Stimulated activated effector memory CD8-positive, alpha-beta T cell treated with anti-CD3 and anti-CD28 coated beads, Interleukin-12 subunit alpha, Interleukin-12 subunit beta, amount 100 ng/mL, for 72 hours (primary cell): ENCODE results near the gene NTN1.

ENCODE experiments used
- ATAC-seq: fragments of 150-1000 bp; cut with Tn5 transposase; 2 replicates; pipeline ENCODE4 v1.10.0; 2021
- DNase-seq, 2 donors: peaks; one replicate each; pipeline ENCODE4 v3.0.0; 2021 to 2022; ENCODE audit warnings: low spot score in 2 of 2
- H3K27ac Mint-ChIP-seq: one replicate; pipeline ENCODE4 v1.8.0; 2022; ENCODE audit warnings: mild to moderate bottlenecking, mixed read lengths
- H3K36me3 Mint-ChIP-seq: one replicate; pipeline ENCODE4 v1.8.0; 2022; ENCODE audit warnings: mild to moderate bottlenecking, mixed read lengths
- H3K4me1 Mint-ChIP-seq: one replicate; pipeline ENCODE4 v1.8.0; 2022; ENCODE audit warnings: mixed read lengths
- H3K4me3 Mint-ChIP-seq: one replicate; pipeline ENCODE4 v1.8.0; 2022; ENCODE audit warnings: mild to moderate bottlenecking, mixed read lengths
- H3K9me3 Mint-ChIP-seq: one replicate; pipeline ENCODE4 v1.8.0; 2022; ENCODE audit warnings: mixed read lengths

The NTN1 gene

DNA sequence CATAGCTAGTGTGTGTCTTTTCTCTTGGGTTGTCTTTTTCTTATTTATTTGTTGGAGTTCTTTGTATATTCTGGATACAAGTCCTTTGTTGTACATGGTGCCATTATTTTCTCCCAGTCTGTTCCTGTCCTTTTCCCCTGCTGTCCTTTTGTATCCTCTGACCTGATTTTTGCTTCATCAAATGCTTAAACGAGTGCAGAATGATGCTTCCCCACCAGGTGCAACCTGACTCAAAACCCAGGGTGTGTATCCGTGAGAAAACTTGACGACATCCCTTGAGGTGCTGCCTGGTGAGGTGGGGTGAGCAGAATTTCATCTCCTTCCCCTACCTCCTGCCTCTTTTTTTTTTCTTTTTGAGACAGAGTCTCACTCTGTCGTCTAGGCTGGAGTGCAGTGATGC is 88.6 kb downstream of the NTN1 start:
- Mint-ChIP-seq H3K27ac (no peak overlapping the region), H3K4me1 (peaks cover 4% of the 10 kb centered on the region), H3K36me3 (no peaks in the 10 kb centered on the region), H3K4me3 (no peak overlapping the region), H3K9me3 (no peaks in the 10 kb centered on the region)
- ATAC-seq (no peak), DNase-seq (no peak)

DNA sequence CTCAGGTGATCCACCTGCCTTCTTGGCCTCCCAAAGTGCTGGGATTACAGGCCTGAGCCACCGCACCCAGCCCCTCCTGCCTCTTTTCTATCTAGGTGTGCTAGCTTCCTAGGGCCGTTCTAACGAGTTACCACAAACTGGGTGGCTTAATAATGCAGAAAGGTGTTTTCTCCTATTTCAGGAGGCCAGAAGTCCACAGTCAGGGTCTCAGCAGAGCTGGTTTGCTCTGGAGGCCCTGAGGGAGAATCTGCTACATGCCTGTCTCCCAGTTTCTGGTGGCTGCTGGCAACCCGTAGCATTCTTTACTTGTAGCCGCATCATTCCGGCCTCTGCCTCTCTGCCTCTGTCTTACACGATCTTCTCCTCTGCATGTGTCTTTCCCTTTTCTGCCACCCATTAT is 89.2 kb downstream of the NTN1 start:
- no peak overlapping the region for H3K27ac Mint-ChIP-seq
- ATAC-seq (no peak), DNase-seq (no peak)
- H3K36me3 Mint-ChIP-seq: no peaks in the 10 kb centered on the region
- no peak overlapping the region for H3K4me3 Mint-ChIP-seq
- H3K9me3 Mint-ChIP-seq: no peaks in the 10 kb centered on the region
- peaks cover 4% of the 10 kb centered on the region for H3K4me1 Mint-ChIP-seq

DNA sequence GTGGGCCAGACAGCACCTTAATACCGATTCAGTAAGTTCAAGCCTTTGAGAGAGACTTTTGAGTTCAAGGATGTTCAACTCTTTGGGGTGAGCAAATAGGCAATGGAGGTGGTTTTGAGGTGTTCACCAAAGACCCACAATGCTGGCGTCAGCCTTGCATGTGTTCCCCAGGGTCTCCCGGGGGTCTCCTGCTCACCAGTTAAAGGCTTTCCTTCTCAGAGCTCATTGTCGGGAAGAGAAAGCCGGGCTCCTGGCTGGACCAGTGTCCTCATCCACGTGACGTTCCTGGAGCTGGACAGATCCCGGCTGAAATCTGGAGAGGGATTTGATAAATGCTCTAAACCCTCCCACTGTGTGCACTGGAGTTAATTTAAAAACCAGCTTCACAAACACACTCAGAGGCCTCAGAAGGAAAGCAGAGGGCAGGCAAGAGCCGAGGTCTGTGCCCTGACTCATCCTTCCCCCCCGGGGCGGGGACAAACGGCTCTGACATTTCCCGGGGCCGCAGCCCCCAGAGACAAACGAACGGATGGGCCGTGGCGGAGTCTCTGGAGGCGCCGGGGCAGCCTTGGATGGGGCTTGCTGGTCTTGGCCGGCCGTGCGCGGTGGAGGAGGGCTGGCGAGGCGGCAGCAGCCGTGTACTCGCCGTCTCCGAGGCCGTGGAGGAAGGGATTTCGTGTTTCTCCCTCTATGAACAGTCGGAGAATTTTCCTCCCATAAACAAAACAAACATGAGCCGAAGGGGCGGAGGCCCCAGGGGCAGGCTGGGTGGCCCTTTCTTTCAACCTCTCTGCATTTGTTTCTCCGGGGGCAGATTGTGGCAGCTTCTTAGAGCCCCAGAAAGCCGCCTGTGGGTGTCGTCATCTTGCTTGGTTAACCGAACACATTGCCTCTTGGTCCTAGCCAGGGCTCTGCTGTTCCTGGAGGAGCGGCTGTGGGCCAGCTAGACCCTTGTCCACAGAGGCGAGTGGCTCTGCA is 94.2 kb downstream of the NTN1 start:
- ATAC-seq (peak; percentile 90), DNase-seq (peak; percentile 25 to 64)
- Mint-ChIP-seq H3K36me3 (no peaks in the 10 kb centered on the region), H3K9me3 (no peaks in the 10 kb centered on the region), H3K4me3 (peak overlapping the region; percentile 57), H3K27ac (peak overlapping the region; percentile 40), H3K4me1 (peaks cover 11% of the 10 kb centered on the region)

DNA sequence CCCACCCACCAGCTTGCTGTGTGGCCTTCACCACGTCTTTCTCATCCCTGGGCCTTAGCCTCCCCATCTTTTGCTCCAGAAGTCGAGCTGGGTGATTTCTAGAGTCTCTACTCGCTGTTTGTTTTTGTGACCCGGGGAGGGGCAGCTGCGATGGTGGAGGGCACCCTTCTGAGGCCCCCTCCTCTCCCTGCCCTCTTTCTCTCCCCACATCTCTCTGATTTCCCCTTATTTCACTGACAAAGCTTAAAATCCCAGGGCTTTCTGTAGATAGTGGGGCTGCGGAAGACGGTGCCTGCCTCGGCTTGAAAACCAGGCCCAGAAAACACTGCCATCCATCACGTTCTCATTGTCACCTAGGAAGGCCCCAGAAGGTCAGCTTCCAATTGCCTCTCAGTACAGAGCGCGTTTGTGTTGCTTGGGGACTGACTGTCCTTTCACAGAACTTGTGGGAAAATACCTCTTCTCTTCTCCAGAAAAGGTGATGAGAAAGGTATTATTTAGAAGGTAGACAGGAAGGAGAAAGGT is 95.1 kb downstream of the NTN1 start:
- Mint-ChIP-seq H3K36me3 (no peaks in the 10 kb centered on the region), H3K9me3 (no peaks in the 10 kb centered on the region), H3K27ac (peak overlapping the region; percentile 40), H3K4me3 (peak overlapping the region; percentile 57), H3K4me1 (peaks cover 11% of the 10 kb centered on the region)
- ATAC-seq (peak; percentile 12), DNase-seq (no peak)

DNA sequence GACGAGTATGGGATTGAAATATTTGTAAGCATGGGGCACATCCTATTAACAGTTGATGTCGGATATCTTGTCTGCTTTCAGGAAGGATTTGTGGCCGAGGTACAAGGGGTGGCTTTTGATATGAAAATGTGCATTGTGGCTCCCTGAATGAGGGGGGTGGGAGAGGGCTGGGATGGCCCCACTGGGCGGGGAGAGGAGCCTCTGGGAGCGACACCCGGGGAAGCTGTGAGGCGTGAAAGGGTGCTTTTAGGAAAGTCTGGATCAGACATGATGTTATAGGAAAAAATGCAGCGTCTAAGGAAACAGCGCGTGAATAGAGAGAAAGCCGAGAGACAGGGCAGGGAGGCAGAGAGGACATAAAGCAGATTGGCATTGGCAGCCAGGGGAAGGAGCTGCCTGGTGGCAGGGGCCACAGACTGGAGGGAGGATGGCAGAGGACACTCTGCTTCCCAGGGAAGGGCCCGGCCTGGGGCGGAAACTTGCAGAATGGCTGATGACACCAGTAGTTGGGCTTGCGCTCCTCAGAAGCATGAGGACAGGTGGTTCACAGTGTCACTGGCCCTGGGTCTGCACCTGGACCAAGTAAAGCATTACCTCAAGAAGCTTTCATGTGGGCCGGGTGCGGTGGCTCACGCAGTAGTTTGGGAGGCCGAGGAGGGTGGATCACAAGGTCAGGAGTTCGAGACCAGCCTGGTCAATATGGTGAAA is 95.7 kb downstream of the NTN1 start:
- H3K27ac Mint-ChIP-seq: no peak overlapping the region
- H3K4me1 Mint-ChIP-seq: peaks cover 11% of the 10 kb centered on the region
- no peaks in the 10 kb centered on the region for H3K36me3 Mint-ChIP-seq
- no peak for DNase-seq
- H3K9me3 Mint-ChIP-seq: no peaks in the 10 kb centered on the region
- no peak overlapping the region for H3K4me3 Mint-ChIP-seq
- ATAC-seq: no peak

DNA sequence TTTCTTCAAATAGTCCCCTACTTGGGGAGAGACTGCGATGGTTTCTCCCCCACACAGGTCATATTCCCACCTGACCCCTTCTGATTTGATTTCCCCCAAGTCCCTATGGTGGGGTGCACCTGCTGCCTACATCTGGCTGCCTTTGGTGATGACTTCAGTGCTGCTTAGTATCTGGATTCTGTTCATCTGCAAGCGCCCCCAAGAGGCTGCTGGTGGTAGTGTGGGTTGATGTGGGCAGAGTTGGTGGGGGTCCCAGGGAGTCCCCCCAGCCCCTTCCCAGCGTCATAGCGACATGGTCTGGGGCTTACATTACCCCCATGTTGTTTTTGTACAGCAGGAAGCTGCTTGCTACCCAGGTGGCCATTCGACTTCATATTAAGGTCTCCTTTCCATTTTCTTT is 99.2 kb downstream of the NTN1 start:
- H3K9me3 Mint-ChIP-seq: no peaks in the 10 kb centered on the region
- H3K27ac Mint-ChIP-seq: no peak overlapping the region
- H3K36me3 Mint-ChIP-seq: no peaks in the 10 kb centered on the region
- H3K4me1 Mint-ChIP-seq: peaks cover 22% of the 10 kb centered on the region
- DNase-seq (peak in 1 of 2 donors; percentile 60), ATAC-seq (no peak)
- H3K4me3 Mint-ChIP-seq: no peak overlapping the region

DNA sequence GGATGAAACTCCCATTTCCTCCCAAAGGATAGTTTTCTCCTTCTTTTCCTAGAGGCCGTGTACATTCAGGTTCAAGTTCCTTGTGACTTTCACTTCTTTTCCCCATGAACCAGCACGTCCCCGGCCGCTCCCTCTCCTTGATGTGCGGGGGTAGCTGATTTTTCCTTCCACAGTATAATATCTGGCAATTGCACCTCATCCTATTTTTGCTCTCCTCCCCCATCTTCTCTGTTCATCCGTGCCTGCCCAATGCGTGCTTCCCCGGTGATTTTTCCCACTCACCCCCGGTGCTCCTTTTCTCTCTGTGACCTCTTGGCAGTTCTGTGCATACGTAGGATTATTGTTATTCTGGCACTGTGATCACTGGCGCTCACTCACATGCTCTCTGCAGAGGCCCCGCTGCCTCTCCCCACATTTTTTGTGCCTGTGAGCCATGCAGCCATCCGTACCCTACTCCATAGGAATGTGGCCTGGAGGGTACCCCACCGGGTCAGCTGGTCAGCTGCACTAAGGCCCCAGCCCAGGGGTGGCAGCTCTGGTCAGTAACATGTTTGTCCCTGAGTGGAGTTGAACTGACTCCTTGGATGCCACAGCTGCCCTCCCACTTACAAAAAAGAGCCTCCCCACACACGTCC is 100.0 kb downstream of the NTN1 start:
- Mint-ChIP-seq H3K27ac (no peak overlapping the region), H3K9me3 (no peaks in the 10 kb centered on the region), H3K4me3 (no peak overlapping the region), H3K36me3 (no peaks in the 10 kb centered on the region), H3K4me1 (peaks cover 14% of the 10 kb centered on the region)
- ATAC-seq (no peak), DNase-seq (no peak)

DNA sequence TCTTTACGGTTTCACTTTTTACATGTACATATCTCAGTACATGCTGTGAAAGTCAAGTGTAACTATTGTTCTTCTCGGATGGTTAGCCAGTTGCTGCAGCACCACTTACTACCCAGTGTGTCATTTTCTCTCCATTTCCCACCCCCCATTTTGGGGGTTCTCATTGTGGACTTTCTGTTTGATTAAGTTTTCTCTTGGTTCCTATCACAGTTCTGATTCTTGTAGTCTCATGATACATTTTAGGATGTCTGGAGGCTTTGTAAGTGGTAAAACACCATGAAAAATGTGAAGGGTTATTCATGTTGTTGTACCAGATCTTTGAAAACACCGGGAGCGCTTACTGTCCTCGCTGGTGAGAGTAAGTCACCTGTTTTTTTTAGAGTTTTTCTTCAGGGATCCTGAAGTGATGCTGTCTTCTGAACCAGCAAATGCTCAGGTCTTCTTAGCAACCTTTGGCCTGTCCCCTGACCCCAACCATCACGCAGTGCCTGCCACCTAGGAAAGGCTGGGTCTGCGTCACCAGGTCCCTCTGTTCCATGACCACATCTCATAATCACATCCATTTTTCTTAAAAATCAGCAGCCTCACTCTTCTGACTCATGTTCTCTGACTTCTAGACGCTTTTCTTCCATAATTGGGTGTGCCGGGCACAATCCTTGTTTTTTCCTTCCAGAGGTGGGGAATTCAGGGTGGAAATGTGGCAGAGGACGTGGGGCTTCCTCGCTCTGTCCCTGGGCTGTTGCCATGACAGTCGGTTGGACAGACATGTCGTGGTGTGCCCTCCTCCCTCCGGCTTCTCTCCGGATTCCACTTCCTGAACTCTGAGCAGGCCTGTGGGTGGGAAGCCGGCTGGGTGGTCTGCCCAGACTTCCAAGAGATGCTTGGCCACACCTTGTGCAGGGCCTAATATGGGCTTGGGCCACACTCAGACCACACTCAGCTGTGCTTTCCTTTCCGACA is 102.6 kb downstream of the NTN1 start:
- Mint-ChIP-seq H3K4me1 (peaks cover 11% of the 10 kb centered on the region), H3K27ac (no peak overlapping the region), H3K4me3 (no peak overlapping the region), H3K9me3 (no peaks in the 10 kb centered on the region), H3K36me3 (no peaks in the 10 kb centered on the region)
- no peak for DNase-seq
- peak; percentile 81 for ATAC-seq

DNA sequence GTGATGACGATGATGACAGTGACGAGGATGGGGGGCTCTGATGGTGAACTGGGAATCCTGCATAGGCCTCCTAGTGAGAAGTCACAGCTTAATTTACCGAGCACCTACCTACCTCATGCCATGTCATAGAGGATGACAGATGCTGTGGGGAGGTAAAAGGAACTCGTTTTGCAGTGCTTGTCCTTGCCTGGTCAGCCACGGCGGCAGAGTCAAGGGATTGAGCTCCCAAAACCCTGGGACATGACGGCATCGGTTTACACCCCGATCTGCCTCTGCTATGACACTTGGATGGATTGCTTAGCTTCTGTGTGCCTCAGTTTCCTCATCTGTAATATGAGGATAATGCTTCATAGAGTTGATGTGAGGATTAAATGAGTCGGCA is 103.2 kb downstream of the NTN1 start:
- ATAC-seq (no peak), DNase-seq (no peak)
- Mint-ChIP-seq H3K4me3 (no peak overlapping the region), H3K9me3 (no peaks in the 10 kb centered on the region), H3K36me3 (no peaks in the 10 kb centered on the region), H3K27ac (no peak overlapping the region), H3K4me1 (peaks cover 11% of the 10 kb centered on the region)

DNA sequence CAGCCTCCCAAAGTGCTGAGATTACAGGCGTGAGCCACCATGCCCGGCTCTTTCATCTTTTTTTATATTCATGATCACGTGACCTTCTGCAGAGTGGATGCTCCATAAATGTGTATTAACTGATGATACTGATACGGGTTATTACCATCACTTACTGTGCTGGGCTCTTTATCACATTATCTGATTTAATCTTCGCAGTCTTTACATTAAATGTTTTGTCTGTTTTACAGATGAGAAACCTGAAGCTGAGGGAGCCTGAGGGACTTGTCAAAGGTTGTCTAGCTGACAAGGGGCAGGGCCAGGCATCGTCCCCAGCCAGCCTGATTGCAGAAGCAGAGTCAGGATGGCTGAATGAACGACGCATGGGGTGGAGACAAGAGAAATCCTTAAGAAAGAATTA is 104.4 kb downstream of the NTN1 start:
- DNase-seq: no peak
- H3K9me3 Mint-ChIP-seq: no peaks in the 10 kb centered on the region
- H3K4me1 Mint-ChIP-seq: peaks cover 11% of the 10 kb centered on the region
- no peak for ATAC-seq
- no peaks in the 10 kb centered on the region for H3K36me3 Mint-ChIP-seq
- no peak overlapping the region for H3K4me3 Mint-ChIP-seq
- H3K27ac Mint-ChIP-seq: no peak overlapping the region

DNA sequence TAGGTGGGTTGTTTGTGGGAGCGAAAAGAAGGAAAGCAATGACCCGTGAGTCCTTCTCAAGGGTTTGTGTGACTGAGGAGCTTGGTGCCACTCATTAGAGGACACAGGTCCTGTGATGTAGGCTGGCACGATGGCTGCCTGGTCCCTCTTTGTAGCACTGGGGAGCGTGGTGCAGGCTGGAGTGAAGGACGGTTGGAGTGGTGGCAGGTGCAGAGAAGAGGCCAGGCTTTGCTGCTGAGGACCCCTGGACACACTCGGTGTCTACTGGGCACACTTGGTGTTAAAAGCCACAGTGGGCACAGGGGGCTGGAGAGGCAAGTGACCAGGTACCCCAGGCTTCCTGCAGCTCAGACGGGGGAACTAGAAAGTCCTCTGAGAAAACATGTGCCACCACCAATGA is 106.0 kb downstream of the NTN1 start:
- ATAC-seq (no peak), DNase-seq (no peak)
- H3K9me3 Mint-ChIP-seq: no peaks in the 10 kb centered on the region
- no peaks in the 10 kb centered on the region for H3K36me3 Mint-ChIP-seq
- H3K4me3 Mint-ChIP-seq: no peak overlapping the region
- peaks cover 11% of the 10 kb centered on the region for H3K4me1 Mint-ChIP-seq
- H3K27ac Mint-ChIP-seq: no peak overlapping the region

DNA sequence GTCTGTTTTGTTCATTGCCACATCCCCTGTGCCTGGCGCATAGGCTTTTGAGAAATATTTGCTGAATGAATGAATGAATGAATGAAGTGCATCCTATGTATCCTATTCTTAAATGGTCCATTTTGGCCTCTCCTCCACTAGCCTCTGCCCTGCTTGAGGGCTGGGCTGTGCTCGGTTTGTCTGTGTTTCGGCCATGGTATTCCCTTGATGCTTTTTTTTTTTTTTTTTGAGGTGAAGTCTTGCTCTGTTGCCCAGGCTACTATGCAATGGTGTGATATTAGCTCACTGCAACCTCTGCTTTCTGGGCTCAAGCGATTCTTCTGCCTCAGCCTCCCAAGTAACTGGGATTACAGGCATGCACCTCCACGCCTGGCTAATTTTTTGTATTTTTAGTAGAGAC is 110.1 kb downstream of the NTN1 start:
- H3K27ac Mint-ChIP-seq: no peak overlapping the region
- no peaks in the 10 kb centered on the region for H3K9me3 Mint-ChIP-seq
- DNase-seq (no peak), ATAC-seq (no peak)
- H3K36me3 Mint-ChIP-seq: no peaks in the 10 kb centered on the region
- H3K4me3 Mint-ChIP-seq: no peak overlapping the region
- no peaks in the 10 kb centered on the region for H3K4me1 Mint-ChIP-seq

DNA sequence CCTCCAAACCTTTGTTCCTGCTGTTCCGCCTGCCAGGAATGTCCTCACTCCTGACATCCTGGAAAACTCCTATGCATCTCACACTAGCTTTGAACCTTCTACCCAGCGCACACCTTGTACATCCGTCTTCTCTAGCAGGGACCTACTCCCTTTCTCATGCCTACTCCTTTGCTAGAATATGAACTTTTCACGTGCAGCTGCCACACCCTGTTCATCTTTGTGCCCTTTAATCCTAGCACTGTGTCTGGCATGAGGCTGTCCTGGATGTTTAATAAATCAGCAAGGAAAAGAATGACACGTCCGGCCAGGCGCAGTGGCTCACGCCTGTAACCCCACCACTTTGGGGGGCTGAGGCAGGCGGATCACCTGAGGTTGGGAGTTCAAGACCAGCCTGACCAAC is 111.0 kb downstream of the NTN1 start:
- no peaks in the 10 kb centered on the region for H3K4me1 Mint-ChIP-seq
- no peaks in the 10 kb centered on the region for H3K36me3 Mint-ChIP-seq
- H3K9me3 Mint-ChIP-seq: no peaks in the 10 kb centered on the region
- no peak overlapping the region for H3K4me3 Mint-ChIP-seq
- DNase-seq: no peak
- ATAC-seq: no peak
- no peak overlapping the region for H3K27ac Mint-ChIP-seq

DNA sequence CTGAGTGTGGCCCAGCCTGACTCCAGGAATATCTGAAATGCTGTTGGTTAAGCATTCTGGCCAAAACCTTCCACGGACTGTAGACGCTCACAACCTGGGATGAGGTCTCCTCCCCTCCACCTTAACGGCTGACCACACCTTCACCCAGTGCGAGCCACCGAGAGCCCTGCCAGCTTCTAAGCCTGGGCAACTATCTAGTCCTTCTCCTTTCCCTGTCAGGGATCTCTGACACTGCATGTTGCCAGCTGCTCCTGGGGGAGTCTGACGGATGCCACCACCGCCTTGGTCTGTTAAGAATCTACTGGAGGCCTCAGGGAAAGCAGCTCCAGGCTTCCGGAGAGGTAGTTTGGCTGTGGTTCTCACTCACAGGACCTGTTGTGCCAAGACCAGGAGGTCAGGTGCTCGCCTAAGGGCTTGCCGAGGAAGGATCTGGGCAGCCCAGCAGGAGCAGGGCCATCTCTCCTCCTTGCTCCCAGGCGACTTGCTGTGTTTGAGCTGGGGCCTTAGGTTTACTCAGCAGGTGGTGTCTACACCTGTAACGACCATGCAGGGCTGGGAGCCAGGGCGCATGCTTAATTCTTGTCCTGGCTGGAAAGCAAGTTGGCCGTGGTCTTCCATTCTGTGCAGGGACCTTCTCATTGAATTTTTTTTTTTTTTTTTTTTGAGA is 111.8 kb downstream of the NTN1 start:
- no peak for DNase-seq
- no peak overlapping the region for H3K4me3 Mint-ChIP-seq
- no peak for ATAC-seq
- H3K4me1 Mint-ChIP-seq: no peaks in the 10 kb centered on the region
- H3K27ac Mint-ChIP-seq: no peak overlapping the region
- no peaks in the 10 kb centered on the region for H3K36me3 Mint-ChIP-seq
- no peaks in the 10 kb centered on the region for H3K9me3 Mint-ChIP-seq
